HG02678 (cell line): ENCODE measurements around the gene ASCL5.

Experiments used
- ATAC-seq: cut with Tn5 transposase; IDR thresholded peaks from one replicate; pipeline ENCODE4 v1.9.1; 2021; ENCODE audit warnings: mild to moderate bottlenecking, moderate library complexity; ENCODE audit not compliant: unreplicated experiment

The ASCL5 gene

DNA sequence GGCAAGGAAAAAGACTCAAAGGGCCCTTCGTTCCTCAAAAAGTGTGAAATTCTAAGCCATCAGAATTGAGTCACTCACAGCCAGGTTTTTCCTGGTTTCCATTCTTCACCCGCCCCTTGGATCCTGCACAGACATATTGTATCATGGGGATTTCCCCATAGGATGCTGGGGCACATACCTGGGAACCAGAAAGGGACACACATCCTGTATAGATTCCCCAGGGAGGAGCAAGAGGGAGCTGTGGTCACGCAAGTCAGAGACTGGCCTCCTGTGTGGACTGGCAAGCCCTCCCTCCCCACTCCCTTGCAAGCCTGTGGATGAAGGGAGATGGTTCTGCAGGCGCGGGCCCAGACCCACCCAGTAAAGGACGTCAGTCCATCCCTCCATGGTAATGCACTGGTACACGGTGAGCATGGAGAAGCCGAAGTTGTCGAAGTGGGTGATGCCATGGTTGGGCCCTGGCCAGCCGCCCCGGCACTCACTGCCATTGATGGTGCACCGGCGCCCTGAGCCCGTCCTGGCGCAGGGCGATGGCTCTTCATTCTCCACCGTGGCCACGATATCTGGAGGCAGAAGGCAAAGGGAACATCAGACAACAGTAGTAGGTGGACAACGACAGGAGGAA is 38.0 kb downstream of the ASCL5 start:
- no peak for ATAC-seq

DNA sequence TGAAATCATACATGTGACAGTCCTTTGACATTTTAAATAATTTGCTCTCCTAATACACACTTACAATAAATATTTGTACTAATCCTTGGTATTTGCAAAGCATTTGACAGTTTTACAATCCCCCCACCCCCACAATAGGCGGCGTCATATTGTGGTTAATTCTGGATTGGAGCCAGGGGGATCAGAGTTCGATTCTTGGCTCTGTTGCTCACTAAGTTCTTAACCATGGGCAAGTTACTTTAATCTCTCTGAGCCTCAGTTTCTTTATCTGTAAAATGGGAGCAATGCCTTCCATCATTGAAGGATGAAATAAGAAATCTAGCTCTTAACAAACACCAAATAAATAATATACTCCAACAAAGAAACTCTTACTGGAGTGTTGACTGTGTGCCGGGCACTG is 38.6 kb downstream of the ASCL5 start:
- no peak for ATAC-seq

GRCh38 chr1:201085902-201086735 is 40.9 kb downstream of the ASCL5 start:
- no peak for ATAC-seq

- no peak for ATAC-seq
These were observed 42.7 kb downstream of the ASCL5 start for GRCh38 chr1:201084295-201084694.

DNA sequence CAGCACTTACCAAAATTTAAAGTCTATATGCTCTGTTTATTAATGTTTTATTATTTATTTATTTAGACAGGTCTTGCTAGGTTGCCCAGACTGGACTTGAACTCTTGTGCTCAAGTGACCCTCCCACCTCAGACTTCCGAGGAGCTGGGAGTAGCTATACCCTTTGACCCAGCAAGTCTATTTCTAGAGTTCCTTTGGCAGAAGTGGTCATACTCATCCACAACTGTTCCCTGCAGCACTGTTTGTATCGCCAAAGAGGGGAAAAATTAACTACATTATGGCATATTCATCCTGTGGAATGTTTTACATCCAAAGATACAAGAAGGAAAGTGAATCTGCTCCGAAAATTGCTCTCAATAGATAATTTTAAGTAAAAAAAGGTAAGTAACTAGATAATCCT is 43.2 kb downstream of the ASCL5 start:
- ATAC-seq: no peak

- no peak for ATAC-seq
These were observed 46.8 kb downstream of the ASCL5 start for GRCh38 chr1:201080135-201080534.

- ATAC-seq: no peak
These were observed 49.2 kb downstream of the ASCL5 start for GRCh38 chr1:201077736-201078135.

DNA sequence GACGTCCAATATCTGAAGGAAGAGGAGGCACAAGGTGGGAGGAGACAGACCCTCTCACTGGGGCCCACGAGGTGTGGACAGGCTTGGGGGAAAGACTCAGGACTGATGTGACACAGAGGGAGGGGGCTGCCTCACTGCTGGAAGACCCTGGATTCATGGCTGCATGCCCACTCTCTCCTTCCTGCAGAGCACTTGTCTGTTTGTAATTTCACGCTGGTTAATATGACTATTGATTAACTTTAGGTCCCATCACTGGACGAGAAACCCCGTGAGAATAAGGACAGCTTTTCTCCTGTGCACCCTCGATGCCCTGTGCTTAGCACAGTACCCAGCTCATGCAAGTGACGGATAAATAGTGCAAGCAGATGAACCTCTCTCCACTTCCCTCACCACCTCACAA is 49.9 kb downstream of the ASCL5 start:
- ATAC-seq: no peak

DNA sequence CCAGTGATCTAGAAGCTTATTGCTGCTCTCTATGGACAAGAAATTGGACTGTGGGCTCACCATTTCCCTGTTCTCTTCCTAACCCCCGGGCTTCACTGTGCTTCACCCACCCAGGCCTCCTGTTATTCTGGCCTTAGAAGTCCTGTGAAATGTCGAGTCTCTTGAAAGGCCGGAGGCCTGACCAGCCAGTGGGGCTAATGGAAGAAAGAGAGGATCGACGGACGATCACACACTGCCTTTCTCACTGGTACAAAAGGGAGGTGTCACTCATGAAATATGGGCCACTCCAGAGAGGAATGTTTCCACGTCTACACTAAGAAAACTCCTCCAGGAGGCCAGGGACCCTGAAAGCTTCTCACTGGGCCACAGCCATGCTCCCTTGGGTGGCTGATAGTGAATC is 50.9 kb downstream of the ASCL5 start:
- no peak for ATAC-seq

DNA sequence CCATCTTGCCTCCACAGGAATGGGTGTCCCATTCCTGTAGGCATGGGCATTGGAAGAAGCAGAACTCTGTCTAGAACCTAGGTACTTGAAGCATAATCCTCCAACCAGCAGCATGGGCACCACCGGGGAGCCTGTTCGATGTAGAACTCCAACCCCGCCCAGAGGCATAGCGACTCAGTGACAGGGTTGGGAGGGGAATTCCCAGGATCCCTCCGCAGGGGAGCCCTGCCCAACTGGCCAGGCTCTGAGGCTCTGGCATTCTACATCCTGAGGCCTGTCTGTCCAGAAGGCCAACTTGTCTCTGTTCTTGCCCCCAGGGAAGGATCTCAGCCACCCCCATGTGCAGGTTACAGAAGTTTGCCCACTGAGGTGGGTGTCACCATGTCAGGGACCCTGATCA is 53.0 kb downstream of the ASCL5 start:
- no peak for ATAC-seq

DNA sequence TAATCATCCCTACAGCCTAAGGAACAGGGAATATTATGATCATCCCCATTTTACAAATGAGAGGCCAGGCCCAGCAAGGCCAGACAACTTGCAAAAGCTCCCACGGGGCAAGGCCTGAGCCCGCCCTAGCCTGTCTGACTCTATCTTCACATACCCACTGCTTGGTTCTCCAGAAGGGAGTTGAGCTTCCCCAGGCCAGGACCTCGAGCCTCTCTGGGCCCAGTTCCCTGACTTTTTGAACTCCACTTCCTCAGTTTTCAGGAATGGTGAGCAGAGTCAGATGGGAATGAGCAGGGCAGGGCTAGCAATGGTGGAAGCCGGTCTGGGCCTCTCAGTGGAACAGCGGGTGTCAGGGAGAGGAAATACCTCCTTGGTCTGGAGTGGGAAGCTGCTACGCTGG is 54.1 kb downstream of the ASCL5 start:
- no peak for ATAC-seq

- ATAC-seq: no peak
These were observed 54.8 kb downstream of the ASCL5 start for GRCh38 chr1:201072149-201072548.

DNA sequence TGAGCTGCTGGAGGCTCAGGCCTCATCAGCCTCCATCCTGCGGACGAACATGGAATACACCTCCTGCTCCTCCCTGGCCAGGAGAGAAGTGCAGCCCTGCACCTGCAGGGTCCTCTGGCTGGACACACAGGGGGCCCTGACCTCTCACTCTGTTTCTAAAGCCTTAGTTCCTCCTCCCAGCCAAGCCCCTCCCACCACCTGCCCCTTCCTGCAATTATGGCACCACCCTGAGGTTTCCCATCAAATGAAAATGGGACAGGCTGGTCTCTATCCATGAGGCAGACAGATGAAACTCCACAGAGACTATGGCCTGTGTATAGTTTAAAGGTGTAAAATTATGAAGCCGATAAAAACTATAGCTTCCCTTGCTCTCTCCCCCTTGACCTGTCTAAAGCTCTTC is 57.3 kb downstream of the ASCL5 start:
- ATAC-seq: no peak

DNA sequence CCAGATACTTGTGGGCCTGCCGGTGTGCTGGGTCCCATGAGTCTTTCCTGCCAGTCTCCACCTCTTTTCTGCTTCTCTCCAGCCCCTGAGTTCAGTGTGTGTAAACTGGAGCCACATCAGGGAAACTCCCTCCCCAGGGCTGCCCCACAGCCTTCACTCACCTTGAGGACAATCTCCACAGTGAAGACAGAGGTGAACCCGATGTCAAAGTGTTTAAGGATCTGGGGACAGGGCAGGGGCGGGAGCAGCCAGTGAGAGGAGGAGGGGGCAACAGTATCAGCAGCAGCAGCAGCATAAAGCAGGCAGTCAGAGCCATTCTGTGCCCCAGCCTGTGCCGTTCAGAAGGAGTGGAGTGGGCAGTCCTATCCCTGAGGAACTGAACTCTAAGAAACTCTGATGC is 58.0 kb downstream of the ASCL5 start:
- ATAC-seq: no peak

GRCh38 chr1:201066986-201067385 is 60.0 kb downstream of the ASCL5 start:
- ATAC-seq: no peak

- ATAC-seq: no peak
These were observed 61.3 kb downstream of the ASCL5 start for GRCh38 chr1:201065686-201066085.

GRCh38 chr1:201064806-201065205 is 62.2 kb downstream of the ASCL5 start:
- ATAC-seq: no peak
